AG09309 (cell line): ENCODE measurements around the gene SCN1B.
"Not testable (repeated sequence)": the region's sequence is repeated elsewhere in the genome, so short reads cannot be mapped to it uniquely, and the experiment has no call there.

ENCODE experiments used
- DNase-seq: peaks from one replicate; pipeline ENCODE4 v3.0.0-alpha.2; 2010; ENCODE audit warnings: low read depth
- H3K4me3 ChIP-seq: 2 replicates; pipeline ENCODE4 v1.5.1; 2011; ENCODE audit warnings: mild to moderate bottlenecking, low read depth, low read length, moderate library complexity; ENCODE audit not compliant: control insufficient read depth
- CTCF ChIP-seq: IDR thresholded peaks from 2 replicates; pipeline ENCODE4 v1.5.1; 2011; ENCODE audit warnings: mild to moderate bottlenecking, low read depth, low read length, inconsistent platforms; ENCODE audit not compliant: insufficient read depth, control insufficient read depth; ENCODE audit errors: missing control alignments

Gene SCN1B

GRCh38 chr19:34989298-34989697 lies 41.0 kb upstream of the SCN1B start:
- no peak overlapping the region for H3K4me3 ChIP-seq
- TF ChIP-seq CTCF, result no peak
- DNase-seq, result no peak

- no peak for TF ChIP-seq CTCF
- H3K4me3 ChIP-seq, result no peak overlapping the region
- no peak for DNase-seq
Measured at GRCh38 chr19:34990578-34991192, 39.6 kb upstream of the SCN1B start.

- DNase-seq, result no peak
- TF ChIP-seq CTCF, result no peak
Measured at GRCh38 chr19:34991542-34992333, 38.5 kb upstream of the SCN1B start.

GRCh38 chr19:34992582-34992981 lies 37.7 kb upstream of the SCN1B start:
- DNase-seq, H3K4me3 ChIP-seq: not testable (repeated sequence)

More at GRCh38 chr19:34991542-34992333, 38.5 kb upstream of the SCN1B start:
- H3K4me3 ChIP-seq, result no peak overlapping the region

GRCh38 chr19:34994286-34994642 lies 36.0 kb upstream of the SCN1B start:
- no peak overlapping the region for H3K4me3 ChIP-seq
- no peak for DNase-seq
- no peak for TF ChIP-seq CTCF

- DNase-seq, result no peak
- no peak overlapping the region for H3K4me3 ChIP-seq
- no peak for TF ChIP-seq CTCF
Measured at GRCh38 chr19:34994643-34995541, 35.4 kb upstream of the SCN1B start.
